ENCODE results near the gene ADARB2.

ADARB2 gene

DNA sequence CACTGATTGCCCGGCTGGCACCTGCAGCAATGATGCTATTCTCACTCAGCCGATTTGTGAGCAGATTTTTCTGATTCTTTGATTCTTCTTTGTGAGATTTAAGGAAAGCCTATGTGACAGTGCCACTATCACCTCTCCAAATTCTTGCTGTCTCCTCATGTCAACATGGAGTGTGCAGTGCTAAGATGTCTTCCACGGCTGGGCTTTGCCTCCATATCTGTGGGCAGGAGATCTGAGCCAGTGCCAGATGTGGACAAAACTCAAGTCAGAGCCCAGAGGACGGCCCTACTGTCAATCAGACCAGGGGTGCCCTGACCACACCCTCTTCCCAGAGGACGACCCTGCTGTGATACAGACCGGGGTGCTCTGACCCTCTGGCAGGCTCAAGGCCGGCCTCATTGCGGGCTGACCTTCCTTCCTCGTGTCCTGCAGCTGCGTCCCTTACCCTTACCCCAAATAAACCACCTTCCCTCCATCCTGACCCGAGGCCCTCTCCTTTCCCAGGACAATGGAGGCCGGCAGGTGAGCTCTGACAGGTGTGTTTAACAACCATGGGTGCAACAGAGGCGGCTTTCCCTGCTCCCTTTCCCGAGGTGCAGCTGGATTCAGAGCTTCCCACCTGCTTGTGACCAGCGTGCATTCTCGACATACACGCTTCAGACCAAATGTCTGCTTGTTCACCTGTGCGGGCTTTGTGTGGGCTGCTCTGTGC is 221.4 kb downstream of the ADARB2 start:
- no peak for DNase-seq

DNA sequence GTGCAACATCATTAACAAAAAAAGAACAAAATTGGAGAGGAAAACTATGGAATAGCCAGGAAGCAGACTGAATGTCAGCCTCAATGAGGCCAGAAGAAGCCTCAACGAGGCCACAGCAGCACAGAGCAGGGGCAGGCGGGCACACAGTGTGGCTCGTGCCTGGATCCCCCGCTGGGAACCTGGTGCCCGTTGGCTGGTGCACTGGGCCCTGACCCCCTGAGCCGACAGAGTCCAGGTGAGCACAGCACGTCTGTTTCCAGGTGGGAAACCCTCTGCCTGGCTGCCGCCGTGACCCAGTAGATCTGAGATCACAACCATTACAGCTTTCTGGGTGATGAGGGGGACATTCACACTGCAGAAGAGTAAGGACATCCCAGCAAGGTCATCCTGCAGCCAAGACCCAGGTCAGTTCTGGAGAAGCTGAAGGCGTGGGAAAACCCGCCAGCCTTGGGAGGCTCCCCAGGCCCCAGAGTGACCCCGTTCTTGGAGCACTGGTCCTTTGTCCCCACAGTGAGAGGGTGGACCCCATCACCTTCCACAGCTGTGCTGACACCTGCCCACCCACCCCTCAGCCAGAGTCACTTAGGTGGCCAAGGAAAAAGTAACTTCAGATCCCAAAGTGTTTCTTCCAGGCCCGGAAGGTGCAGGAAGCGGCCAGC is 222.1 kb downstream of the ADARB2 start:
- no peak for DNase-seq

DNA sequence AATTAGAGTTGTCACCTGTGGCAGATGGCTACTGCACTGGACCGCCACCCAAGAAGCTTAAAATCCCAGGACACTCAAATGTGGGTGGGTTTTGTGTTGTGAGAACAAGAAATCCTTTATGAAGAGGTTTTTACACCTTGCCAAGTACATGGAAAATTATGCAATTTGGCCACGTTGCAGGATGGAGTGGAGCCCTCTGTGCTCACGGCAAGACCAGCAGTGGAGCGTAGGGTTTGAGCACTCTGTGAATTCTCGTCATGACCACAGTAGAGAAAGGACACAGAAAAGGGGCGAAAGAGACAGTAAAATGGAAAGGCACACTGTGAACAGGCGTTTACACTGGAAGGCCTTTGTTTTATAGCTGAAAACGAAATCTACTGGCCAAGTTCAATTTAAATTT is 222.6 kb downstream of the ADARB2 start:
- DNase-seq, result no peak

DNA sequence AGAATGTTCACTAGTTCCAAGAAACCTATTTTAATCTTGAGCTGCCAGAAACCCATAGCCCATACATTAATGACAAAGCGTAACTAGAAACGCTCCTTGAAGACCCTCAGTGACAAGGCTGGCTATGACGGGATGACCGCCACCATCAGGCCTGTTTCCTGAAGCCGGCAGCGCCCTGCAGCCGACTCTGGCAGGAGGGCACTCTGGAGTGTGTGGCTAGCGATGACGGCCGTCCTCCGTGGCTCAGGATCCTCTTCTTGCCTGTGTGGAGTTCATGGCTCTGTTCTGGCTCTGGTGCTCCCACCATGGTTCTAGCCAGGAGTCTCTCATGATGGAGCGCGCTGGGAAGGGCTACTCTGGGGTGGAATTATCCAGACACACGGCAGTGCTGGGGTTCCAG is 224.1 kb downstream of the ADARB2 start:
- no peak for DNase-seq

DNA sequence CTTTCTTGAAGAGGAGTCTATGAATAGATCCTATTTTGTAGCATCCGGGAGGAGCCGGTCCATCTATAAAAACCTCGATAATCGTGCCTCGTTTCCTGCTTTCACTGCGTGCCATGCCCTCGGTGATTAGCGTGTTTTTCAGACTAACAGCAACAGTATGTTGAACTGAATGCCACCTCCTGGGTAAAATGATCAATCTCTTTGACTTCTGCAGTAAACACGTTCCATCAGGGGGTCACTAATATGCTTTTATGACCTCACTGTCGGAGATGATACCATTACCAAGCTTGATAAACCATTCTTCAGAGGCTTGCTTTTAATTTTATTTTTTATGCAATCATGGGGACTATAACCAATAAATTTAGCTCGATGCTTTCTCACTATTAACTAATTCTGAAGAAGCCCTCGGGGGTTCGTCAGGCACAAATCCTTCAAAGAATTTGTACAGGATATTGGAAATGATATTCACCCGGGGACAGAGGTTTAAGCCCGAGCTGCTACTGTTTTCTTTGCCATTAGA is 228.3 kb downstream of the ADARB2 start:
- DNase-seq, result no peak

DNA sequence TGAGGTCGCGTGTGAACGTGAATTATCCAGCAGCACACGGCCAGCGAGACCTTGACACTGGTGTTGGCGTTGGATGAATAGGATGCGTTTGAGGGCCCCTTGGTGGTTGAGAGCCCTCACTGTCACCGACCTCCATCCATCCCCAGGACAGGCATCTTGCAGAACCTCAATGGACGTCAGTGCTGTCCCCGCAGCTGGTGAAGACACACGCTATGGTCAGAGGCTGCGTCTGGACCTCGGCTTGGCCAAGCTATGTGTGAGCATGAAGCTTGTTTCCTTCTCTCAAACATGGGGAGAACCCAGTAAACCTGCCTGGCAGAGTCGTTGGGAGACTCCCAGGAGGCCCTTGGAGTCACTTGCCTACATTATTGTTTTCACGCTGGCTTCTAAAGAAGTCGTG is 229.2 kb downstream of the ADARB2 start:
- no peak for DNase-seq

DNA sequence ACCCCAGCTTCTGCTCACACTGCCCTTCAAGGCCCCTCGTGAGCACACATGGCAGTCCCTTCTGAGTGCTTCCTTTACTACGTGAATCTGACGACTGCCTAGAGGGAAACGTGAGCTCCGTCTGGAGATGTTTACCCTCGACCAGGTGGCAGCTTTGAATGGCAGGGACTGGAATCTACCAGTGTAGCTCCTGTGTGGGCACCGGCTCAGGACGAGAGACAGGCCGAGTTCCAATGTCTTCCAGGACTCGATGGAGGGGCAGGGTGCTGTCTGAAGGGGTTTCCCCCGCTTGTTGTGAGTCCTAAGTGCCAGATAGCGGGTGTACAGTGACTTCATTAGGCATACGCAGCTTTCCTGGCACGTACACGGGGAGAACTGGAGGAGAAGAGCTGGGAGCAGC is 229.9 kb downstream of the ADARB2 start:
- DNase-seq, result no peak

DNA sequence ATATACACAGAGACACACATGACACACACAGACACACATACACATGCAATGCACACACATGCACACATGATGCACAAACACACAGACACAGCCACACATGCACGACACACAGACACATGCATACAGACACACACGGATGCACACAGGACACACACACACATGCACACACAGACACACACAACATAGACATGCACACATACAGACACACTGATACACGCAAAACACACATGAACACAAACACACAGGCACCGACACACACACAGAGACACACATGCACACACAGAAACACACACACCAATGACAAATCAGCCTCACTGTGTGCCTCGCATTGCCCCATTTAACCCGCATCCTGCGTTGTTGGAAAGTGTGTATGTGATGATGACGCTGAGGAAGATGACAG is 232.4 kb downstream of the ADARB2 start:
- no peak for DNase-seq

DNA sequence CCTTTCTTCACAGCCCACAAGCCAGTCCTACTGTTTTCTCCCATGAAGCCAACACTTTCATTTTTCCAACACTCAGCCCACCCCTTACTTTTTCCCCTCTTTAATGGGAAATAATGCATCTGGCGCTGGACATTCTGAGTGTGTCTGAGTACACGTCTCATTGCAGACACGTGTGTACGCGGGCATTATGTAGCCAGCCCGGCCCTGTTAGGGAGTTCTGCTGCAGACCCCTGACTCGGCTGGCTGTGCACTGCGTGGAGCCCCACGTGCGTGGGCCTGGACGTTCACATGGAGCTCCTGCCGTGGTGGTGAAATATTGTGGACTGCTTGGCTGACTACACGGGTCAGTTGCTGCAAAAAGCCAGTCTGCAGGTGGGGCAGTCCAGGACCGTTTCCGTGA is 233.0 kb downstream of the ADARB2 start:
- no peak for DNase-seq

- DNase-seq, result no peak
Measured at GRCh38 chr10:1502451-1502850, 234.9 kb downstream of the ADARB2 start.

- DNase-seq, result no peak
Measured at GRCh38 chr10:1499359-1499957, 237.9 kb downstream of the ADARB2 start.

DNA sequence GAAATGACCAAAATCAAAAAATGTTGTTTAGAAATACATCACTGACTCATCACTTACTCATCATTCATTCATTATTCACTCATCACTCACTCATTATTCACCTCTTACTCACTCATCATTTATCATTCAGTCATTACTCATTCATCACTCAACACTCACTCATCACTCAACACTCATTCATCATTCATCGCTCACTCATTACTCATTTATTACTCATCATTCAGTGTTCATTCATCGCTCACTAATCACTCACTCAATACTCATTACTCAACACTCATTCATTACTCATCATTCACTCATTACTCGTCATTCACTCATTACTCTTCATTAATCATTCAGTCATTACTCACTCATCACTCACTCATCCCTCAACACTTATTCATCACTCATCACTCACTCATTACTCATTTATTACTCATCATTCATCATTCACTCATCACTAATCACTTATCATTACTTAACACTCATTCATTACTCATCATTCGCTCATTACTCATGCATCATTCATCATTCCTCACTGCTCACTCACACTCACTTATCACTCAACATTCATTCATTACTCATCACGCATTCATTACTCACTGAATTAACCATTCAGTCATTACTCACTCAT is 238.5 kb downstream of the ADARB2 start:
- no peak for DNase-seq

DNA sequence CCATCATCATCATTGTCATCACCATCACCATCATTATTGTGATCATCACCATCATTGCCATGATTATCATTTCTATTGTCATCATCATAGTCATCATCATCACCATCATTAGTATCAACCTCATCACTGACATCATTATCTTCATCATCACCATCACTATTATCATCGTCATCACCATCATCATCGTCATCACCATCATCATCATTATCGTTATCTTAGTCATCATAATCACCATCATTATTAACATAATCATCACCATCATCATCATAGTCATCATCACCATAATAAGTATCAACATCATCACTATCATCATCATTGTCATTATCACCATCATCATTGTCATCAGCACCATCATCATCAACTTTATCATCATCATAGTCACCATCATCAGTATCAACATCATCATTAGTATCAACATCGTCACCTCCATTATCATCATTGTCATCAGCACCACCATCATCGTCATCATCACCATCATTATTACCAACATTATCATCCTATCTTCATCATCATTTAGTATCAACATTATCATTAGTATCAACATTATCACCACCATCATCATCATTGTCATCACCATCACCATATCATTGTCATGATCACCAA is 241.3 kb downstream of the ADARB2 start:
- no peak for DNase-seq

DNA sequence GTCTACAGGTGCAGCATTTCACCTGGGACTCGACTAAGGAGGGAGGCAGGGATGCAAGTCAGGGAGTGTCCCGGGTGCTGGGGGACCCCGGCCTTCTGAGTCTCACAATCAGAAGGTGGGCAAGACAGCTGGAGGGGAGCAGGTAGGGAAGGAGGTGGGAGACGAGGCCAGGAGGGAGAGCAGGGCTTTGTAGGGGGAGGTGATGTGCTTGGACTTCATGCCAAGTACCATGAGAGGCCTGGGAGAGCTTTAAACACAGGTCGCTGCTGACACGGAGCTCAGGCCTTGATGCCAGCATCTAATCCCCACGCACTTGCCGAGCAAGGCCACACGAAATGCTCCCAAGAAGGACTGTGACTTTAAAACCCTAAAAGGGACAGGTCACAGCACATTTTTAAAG is 244.7 kb downstream of the ADARB2 start:
- no peak for DNase-seq

GRCh38 chr10:1491901-1492300 is 245.4 kb downstream of the ADARB2 start:
- no peak for DNase-seq

DNA sequence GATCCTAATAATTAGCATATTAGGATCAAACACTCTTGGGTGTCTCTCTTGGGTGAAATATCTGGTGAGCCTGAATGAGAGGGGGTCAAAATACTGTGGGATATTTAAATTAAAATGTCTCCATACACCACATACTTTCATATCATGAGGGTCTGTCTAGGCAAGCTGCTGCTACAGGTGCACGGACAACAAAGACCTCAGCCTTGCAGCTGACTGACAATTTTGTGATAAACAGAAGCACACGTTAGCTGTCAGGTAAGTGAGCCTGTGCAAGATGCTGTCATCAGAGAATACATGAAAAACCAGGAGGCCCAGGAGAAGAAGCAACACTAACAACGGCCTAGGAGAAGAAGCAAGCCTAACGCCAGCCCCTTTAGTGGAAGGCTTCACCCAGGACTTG is 247.5 kb downstream of the ADARB2 start:
- no peak for DNase-seq

DNA sequence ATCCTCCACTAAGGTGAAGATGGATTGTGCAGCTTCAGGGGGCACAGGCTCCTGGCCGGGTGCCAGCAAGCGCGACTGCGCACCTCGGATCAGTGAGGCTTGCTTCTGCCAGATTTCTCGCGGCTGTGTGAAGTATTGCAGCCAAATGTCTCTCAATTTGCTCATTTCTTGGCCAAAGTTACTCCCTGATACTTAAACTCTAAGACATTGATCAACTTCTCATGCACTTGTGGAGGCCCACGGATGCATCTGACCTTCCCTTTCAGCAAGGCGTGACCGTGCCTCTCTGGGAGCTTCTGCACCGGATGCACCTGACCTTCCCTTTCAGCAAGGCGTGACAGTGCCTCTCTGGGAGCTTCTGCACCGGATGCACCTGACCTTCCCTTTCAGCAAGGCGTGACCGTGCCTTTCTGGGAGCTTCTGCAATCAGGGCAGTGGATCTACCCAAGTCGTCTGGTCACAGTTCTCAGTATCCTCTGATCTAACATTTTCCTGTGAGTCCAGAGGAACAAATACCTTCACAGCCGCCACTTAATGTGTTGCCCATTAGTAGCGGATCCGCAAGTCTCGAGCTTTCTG is 248.3 kb downstream of the ADARB2 start:
- DNase-seq, result no peak

DNA sequence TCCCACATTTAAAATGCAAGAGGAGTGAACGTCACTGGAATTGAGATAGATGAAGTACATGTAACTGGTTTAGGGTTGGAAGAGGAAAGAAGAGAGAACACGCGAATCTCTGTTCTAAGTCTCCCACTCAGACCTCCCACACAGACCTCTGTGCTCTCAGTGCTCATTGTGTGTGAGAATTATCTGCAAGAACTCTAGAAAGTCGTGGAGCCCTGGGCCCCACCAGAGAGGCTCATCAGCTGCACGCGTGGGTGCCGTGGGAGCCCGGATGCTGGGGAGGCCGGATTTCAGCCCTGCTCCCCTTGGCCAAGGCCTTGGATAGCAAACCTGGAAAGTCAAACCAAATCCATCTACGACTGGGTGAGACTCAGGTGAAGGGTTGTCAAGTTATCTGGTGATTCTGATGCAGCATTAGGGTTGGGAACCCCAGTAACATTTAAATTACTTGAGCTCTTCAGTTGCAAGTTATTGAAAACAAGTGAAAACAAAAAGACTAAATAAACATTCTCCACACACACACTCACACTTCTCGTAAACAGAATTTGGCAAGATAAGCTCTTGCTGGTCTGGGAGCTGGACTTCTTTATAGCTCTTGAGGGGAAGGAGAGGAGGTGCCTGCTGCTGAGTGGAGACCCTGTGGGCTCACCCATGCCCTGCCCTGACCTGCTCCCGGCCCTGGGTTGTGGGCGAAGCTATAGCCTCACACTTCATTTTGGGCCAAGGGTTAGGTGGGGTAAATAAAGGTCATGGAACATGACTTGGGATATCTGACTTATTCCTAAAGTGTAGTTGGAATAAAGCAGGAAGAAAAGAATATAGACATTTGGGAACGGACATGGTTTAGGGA is 250.3 kb downstream of the ADARB2 start:
- no peak for DNase-seq

- no peak for DNase-seq
Measured at GRCh38 chr10:1485357-1485756, 252.0 kb downstream of the ADARB2 start.

DNA sequence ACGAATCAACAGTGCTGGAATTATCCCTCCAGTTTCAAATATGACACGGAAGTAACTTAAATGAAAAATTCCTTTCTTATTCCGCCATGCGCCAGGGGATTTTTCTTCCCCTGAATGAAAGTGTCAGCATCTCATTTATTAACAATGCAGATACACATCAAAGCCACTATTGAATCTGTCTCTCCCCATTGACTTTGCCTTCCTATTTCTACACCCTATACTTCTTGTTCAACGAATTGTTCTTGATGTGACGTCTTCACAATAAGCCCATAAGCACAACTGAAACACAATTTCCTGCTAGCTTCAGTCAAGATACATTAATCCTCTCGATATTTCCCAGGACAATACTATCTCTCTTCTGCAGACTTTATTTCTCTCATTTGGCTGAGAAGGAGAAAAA is 253.5 kb downstream of the ADARB2 start:
- no peak for DNase-seq

DNA sequence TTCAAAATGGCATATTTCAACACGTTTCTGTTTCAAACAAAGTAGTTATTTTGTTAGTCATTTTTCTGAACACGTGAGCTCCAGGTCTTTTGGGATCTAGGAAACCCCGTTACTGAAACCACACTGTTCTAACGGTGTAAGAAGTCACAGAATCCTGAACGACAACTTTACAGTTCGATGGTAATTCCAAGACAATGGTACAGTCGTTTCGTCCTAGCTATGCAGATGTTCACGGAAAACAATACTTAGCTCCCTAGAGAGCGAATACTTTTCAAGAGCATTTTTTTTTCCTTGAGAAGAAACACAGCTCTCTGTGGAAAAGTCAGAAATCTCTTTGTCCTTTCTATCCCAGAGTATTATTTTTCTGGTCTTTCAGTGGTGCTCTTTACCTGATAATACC is 254.1 kb downstream of the ADARB2 start:
- DNase-seq, result no peak

GRCh38 chr10:1477578-1477977 is 259.7 kb downstream of the ADARB2 start:
- no peak for DNase-seq

Measured in NCI-H524 (cell line).